Breast epithelium (tissue), 3 donors: ENCODE data around the gene B4GALNT3.

Experiments
- POLR2A ChIP-seq: fragments of 450-650 bp; IDR thresholded peaks from one replicate; pipeline ENCODE4 v1.6.1; 2016; ENCODE audit warnings: antibody characterized with exemption, mild to moderate bottlenecking, moderate library complexity
- TF ChIP-seq, protein P1 (sequence below), 3 donors: fragments of 450-650 bp; IDR thresholded peaks; one replicate each; pipeline ENCODE4 v1.5.1; 2016 to 2017; ENCODE audit warnings: antibody characterized with exemption in 3 of 3, mild to moderate bottlenecking in 3 of 3, moderate library complexity in 3 of 3

DNA sequence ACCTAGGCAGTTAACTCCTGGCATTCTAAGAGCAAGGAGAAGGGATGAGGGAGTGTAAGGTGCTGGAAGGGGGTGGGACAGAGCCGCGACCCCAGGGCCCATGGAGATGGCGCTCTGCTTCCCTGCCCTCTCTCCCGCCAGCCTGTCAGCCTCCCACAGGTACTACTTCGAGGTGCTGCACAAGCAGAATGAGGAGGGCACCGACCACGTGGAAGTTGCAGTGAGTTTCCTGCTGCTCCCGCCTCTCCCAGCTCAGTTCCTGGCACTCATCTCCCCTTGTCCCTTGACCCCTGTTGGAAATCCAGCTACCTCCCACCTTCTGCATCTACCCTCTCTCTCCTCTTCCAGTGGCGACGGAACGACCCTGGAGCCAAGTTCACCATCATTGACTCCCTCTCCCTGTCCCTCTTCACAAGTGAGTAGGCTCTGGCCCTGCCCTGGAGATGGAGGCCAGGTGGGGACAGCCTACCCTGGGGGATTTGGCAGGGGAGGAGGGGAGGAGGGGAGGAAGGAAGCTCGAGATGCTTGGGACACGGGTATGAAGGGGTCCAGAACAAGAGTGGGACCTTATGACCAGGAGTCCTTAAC, 88.2 kb downstream of the B4GALNT3 start:
- TF ChIP-seq, protein P1, sequence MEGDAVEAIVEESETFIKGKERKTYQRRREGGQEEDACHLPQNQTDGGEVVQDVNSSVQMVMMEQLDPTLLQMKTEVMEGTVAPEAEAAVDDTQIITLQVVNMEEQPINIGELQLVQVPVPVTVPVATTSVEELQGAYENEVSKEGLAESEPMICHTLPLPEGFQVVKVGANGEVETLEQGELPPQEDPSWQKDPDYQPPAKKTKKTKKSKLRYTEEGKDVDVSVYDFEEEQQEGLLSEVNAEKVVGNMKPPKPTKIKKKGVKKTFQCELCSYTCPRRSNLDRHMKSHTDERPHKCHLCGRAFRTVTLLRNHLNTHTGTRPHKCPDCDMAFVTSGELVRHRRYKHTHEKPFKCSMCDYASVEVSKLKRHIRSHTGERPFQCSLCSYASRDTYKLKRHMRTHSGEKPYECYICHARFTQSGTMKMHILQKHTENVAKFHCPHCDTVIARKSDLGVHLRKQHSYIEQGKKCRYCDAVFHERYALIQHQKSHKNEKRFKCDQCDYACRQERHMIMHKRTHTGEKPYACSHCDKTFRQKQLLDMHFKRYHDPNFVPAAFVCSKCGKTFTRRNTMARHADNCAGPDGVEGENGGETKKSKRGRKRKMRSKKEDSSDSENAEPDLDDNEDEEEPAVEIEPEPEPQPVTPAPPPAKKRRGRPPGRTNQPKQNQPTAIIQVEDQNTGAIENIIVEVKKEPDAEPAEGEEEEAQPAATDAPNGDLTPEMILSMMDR (IDR thresholded peaks at IDR 0.05) = no peak
- TF ChIP-seq POLR2A = no peak
